K562 (cell line): ENCODE data around the gene MRPS24. TPM values are rescaled to one million over a fixed set of nuclear protein-coding genes. Genes with fewer than 3 reads are reported as not detected.
A peak's percentile ranks its signal among the peaks of the same experiment; 100 is the strongest.

Experiments
- ATAC-seq: fragments of 200-7000 bp; cut with Tn5 transposase; 3 replicates; pipeline ENCODE4 v1.9.1; 2020; ENCODE audit warnings: moderate library complexity
- BruUV-seq: library from RNA; stranded (reverse); fragments of 400-500 nt; replicated peaks from 2 replicates; lab custom pipeline; 2021; lab: Mats Ljungman, UMichigan
- CTCF ChIA-PET: fragments of 300-600 bp; formaldehyde crosslinking; extraction: SDS; loops from one replicate; lab custom pipeline; 2021; ENCODE audit warnings: low intra/inter-chr PET ratio; lab: Yijun Ruan, JAX
- POLR2A ChIA-PET: fragments of 300-600, 350-650 bp; sonication (Branson Sonifier 250); formaldehyde crosslinking; extraction: SDS; loops from one replicate; lab custom pipeline; 2021; ENCODE audit warnings: antibody characterized with exemption, inconsistent platforms; lab: Yijun Ruan, JAX
- DNase-seq, 4 experiments: peaks; one replicate each; pipeline versions ENCODE4 v3.0.0 to v3.0.0-alpha.2; 2011 to 2018; ENCODE audit warnings: low spot score in 3 of 4, mixed read lengths in 3 of 4; ENCODE audit errors: extremely low read depth in 1 of 4
- FAIRE-seq: peaks from 2 replicates; lab custom pipeline; 2011; peaks lifted over from hg19 to GRCh38; lab: Jason Lieb, UNC
- H2AFZ ChIP-seq: 2 replicates; pipeline ENCODE4 v1.6.0; 2011; ENCODE audit warnings: low read depth, low read length, control low read depth, inconsistent platforms
- H3K27ac ChIP-seq: fragments of 200-600 bp; 3 replicates; pipeline ENCODE4 v1.8.0; 2011; ENCODE audit warnings: low read depth, mild to moderate bottlenecking, control low read depth, inconsistent platforms, low read length, moderate library complexity, mixed read lengths; ENCODE audit errors: extremely low read depth
- H3K27me3 ChIP-seq, 2 experiments: fragments of 300-600 bp in 1 of 2; 2 replicates in 1 of 2; 3 replicates in 1 of 2; pipeline versions ENCODE4 v1.6.0 to v1.8.0; 2011; ENCODE audit warnings: inconsistent platforms in 2 of 2, low read length in 2 of 2, mild to moderate bottlenecking in 1 of 2, mixed read lengths in 1 of 2, moderate library complexity in 1 of 2; ENCODE audit not compliant: control insufficient read depth in 2 of 2, insufficient read depth in 2 of 2
- H3K36me3 ChIP-seq: fragments of 300-600 bp; 3 replicates; pipeline ENCODE4 v1.8.0; 2011; ENCODE audit warnings: mild to moderate bottlenecking, low read length, inconsistent platforms; ENCODE audit not compliant: control insufficient read depth, insufficient read depth
- H3K4me1 ChIP-seq, 2 experiments: fragments of 200-600 bp in 1 of 2; replicated peaks in 1 of 2; 2 replicates in 1 of 2; 3 replicates in 1 of 2; pipeline versions ENCODE4 v1.5.1 to v1.8.0; 2011; ENCODE audit warnings: inconsistent platforms in 2 of 2, low read length in 2 of 2, mild to moderate bottlenecking in 1 of 2, mixed read lengths in 1 of 2, moderate library complexity in 1 of 2; ENCODE audit not compliant: control insufficient read depth in 2 of 2, insufficient read depth in 2 of 2
- H3K4me2 ChIP-seq: 2 replicates; pipeline ENCODE4 v1.6.1; 2011; ENCODE audit warnings: low read length, control low read depth, inconsistent platforms, mixed read lengths; ENCODE audit not compliant: insufficient read depth
- H3K4me3 ChIP-seq: fragments of 200-600 bp; sonication (generic), shearing (Covaris generic); 2 replicates; pipeline ENCODE4 v1.5.1; 2016; ENCODE audit warnings: control low read depth, inconsistent platforms
- H3K79me2 ChIP-seq: fragments of 200-600 bp; 3 replicates; pipeline ENCODE4 v1.8.0; 2011; ENCODE audit warnings: low read length, inconsistent platforms; ENCODE audit not compliant: control insufficient read depth, insufficient read depth
- H3K9ac ChIP-seq, 2 experiments: 2 replicates each; pipeline versions ENCODE4 v1.6.0 to v1.6.1; 2011; ENCODE audit warnings: low read depth in 2 of 2, low read length in 2 of 2, control low read depth in 1 of 2, inconsistent platforms in 1 of 2, mild to moderate bottlenecking in 1 of 2, mixed read lengths in 1 of 2; ENCODE audit not compliant: insufficient read depth in 1 of 2
- H3K9me1 ChIP-seq: one replicate; pipeline ENCODE4 v1.6.0; 2011; ENCODE audit warnings: inconsistent platforms, mild to moderate bottlenecking, low read length, moderate library complexity; ENCODE audit not compliant: control insufficient read depth, insufficient read depth
- H3K9me3 ChIP-seq: replicated peaks from 2 replicates; pipeline ENCODE4 v1.5.1; 2011; ENCODE audit warnings: low read depth, low read length, inconsistent platforms; ENCODE audit not compliant: control insufficient read depth, insufficient read depth
- H4K20me1 ChIP-seq: replicated peaks from 2 replicates; pipeline ENCODE4 v1.6.1; 2011; ENCODE audit warnings: low read length, inconsistent platforms, mixed read lengths; ENCODE audit not compliant: control insufficient read depth, insufficient read depth
- HOXB6 ChIP-seq: fragments of 250-450 bp; sonication (Bioruptor Pico); IDR thresholded peaks from 2 replicates; pipeline ENCODE4 v1.5.1; 2022; ENCODE audit warnings: mild to moderate bottlenecking, borderline replicate concordance
- MCM3 ChIP-seq: fragments of 450-650 bp; IDR thresholded peaks from 2 replicates; pipeline ENCODE4 v1.6.1; 2016
- POLR3G ChIP-seq: IDR thresholded peaks from 2 replicates; pipeline ENCODE4 v1.6.1; 2011; ENCODE audit not compliant: insufficient read length, insufficient replicate concordance; ENCODE audit errors: extremely low read depth
- RAD51 ChIP-seq: fragments of 450-650 bp; IDR thresholded peaks from 2 replicates; pipeline ENCODE4 v1.7.1; 2016; ENCODE audit warnings: low read depth, mild to moderate bottlenecking, borderline replicate concordance
- RERE ChIP-seq: sonication (generic); formaldehyde crosslinking; IDR thresholded peaks from 2 replicates; pipeline ENCODE4 v1.8.0; 2023; ENCODE audit warnings: missing genetic modification reagents, mild to moderate bottlenecking, borderline replicate concordance
- RREB1 ChIP-seq: fragments of 250-450 bp; sonication (Bioruptor Pico); IDR thresholded peaks from 2 replicates; pipeline ENCODE4 v1.4.0; 2020
- SMARCC2 ChIP-seq: fragments of 450-650 bp; IDR thresholded peaks from 2 replicates; pipeline ENCODE4 v1.6.1; 2017; ENCODE audit warnings: antibody characterized with exemption, moderate library complexity, mild to moderate bottlenecking, low read depth
- SREBF1 ChIP-seq: fragments of 150-350 bp; IDR thresholded peaks from 2 replicates; pipeline ENCODE4 v1.6.1; 2014; ENCODE audit warnings: antibody characterized with exemption, low read depth, low read length, borderline replicate concordance
- THRAP3 ChIP-seq: fragments of 450-650 bp; IDR thresholded peaks from 2 replicates; pipeline ENCODE4 v1.6.1; 2016; ENCODE audit warnings: mild to moderate bottlenecking, inconsistent platforms, borderline replicate concordance
- WGBS: fragments of 100-300 bp; shearing (Covaris generic); methylation state at CpG from one replicate; pipeline ENCODE4 v1.1.6; 2016; ENCODE audit warnings: low coverage, mixed read lengths; ENCODE audit not compliant: insufficient coverage; ENCODE audit errors: missing lambda C conversion rate; 5-methylcytosine and 5-hydroxymethylcytosine counted together
- in situ Hi-C: fragments of 300-500 bp; cut with MboI; formaldehyde crosslinking; loops from 4 replicates; pipeline ENCODE4 v1.15.0; 2018; ENCODE audit warnings: inconsistent platforms, mixed read lengths
- intact Hi-C: fragments of 100-400 bp; cut with micrococcal nuclease; formaldehyde crosslinking; loops from 2 replicates; pipeline ENCODE4 v1.14.2; 2022
- polyA plus RNA-seq, 8 experiments: library from polyadenylated mRNA; depleted of rRNA in 4 of 8; stranded (reverse) in 5 of 8; unstranded in 3 of 8; fragments of >200 nt; fragmentation: Nextera tagmentation in 2 of 8; fragmentation: Illumina TruSeq in 1 of 8; extraction: Ambion mirVana in 2 of 8; extraction: Trizol in 1 of 8; gene quantifications; 2 replicates each; pipeline versions ENCODE4 v1.2.1 to v1.2.3, GENCODE V29; 2011 to 2014; ENCODE audit warnings: inconsistent platforms in 1 of 8, missing spikeins in 1 of 8
- total RNA-seq, 7 experiments: library from RNA; depleted of rRNA in 6 of 7; stranded (reverse); fragments of >200 nt in 6 of 7; fragmentation: Illumina TruSeq in 2 of 7; extraction: Trizol in 2 of 7; gene quantifications; 2 replicates each; pipeline versions ENCODE4 v1.2.1 to v1.2.3, GENCODE V29; 2011 to 2021; ENCODE audit warnings: low replicate concordance in 1 of 7

Gene MRPS24
- total and polyA plus RNA-seq, 9 of the 15 experiments (the other 6 are each of a cell fraction or from before 2014, with no cell fraction given) = 51.4 to 214 (median 169) TPM

- Histone ChIP-seq H3K9ac (0 out of 4 replicates have a peak overlapping the region, but pooled peaks of 1 of the 2 experiments have one; percentile 38), H3K36me3 (peaks cover 72% of the 10 kb centered on the region), H3K9me3 (no peaks in the 10 kb centered on the region), H2AFZ (no peak overlapping the region), H3K9me1 (no peaks in the 10 kb centered on the region), H3K4me3 (no peak overlapping the region), H3K79me2 (no peaks in the 10 kb centered on the region), H3K27me3 (no peaks in the 10 kb centered on the region), H4K20me1 (no peaks in the 10 kb centered on the region; the same call in 1 of the 2 replicates), H3K4me2 (no peak overlapping the region), H3K27ac (no peak overlapping the region), H3K4me1 (peaks cover 6% of the 10 kb centered on the region in 2 experiments; a peak in 4 of 5 replicates)
- in situ Hi-C loops = no loop called here
- 95% methylated on average over 36 of the region's 38 CpGs for WGBS
- BruUV-seq = TSS peak; percentile 31
- FAIRE-seq (no peak), ATAC-seq (no peak), DNase-seq (no peak)
- ChIA-PET CTCF (no interaction called here), POLR2A (interaction anchor here (1.1 to 1.9 kb wide), 3 partner anchors 9 to 18 kb away, joined by 3 to 4 read pairs (median 4); partner anchors contain the start of gene MRPS24)
- intact Hi-C loops = no loop called here
- no peak for TF ChIP-seq POLR3G
- TF ChIP-seq THRAP3 = no peak
- no peak for TF ChIP-seq RERE (CRISPR knock-in tag)
- no peak for TF ChIP-seq RAD51
- no peak for TF ChIP-seq MCM3
- TF ChIP-seq RREB1 (CRISPR knock-in tag) = no peak
- TF ChIP-seq SREBF1 = no peak
- no peak for TF ChIP-seq SMARCC2
- no peak for TF ChIP-seq HOXB6 (CRISPR knock-in tag)
Observed at GRCh38 chr7:43877968-43878864, 8.9 kb upstream of the MRPS24 start.
